GM12872 (cell line): ENCODE measurements around the gene RNF111.

Source experiments
- CTCF ChIP-seq: IDR thresholded peaks from 3 replicates; pipeline ENCODE4 v1.5.1; 2011; ENCODE audit warnings: low read depth, mild to moderate bottlenecking, low read length, moderate library complexity; ENCODE audit not compliant: insufficient read depth

RNF111 gene

GRCh38 chr15:59120937-59121336 is 133.5 kb downstream of the RNF111 start:
- TF ChIP-seq CTCF, result no peak

- TF ChIP-seq CTCF, result no peak
Measured at GRCh38 chr15:59124261-59124660, 136.8 kb downstream of the RNF111 start.

GRCh38 chr15:59131456-59131855 is 144.0 kb downstream of the RNF111 start:
- no peak for TF ChIP-seq CTCF

GRCh38 chr15:59131969-59132562 is 144.6 kb downstream of the RNF111 start:
- TF ChIP-seq CTCF, result no peak

GRCh38 chr15:59133929-59134427 is 146.5 kb downstream of the RNF111 start:
- no peak for TF ChIP-seq CTCF

- TF ChIP-seq CTCF, result no peak
Measured at GRCh38 chr15:59137566-59137965, 150.1 kb downstream of the RNF111 start.

- TF ChIP-seq CTCF, result peak; percentile 87
Measured at GRCh38 chr15:59138243-59138642, 150.8 kb downstream of the RNF111 start.
